ENCODE measurements around the gene RS1.

Gene RS1

GRCh38 chrX:18607966-18608365 is 63.9 kb downstream of the RS1 start:
- DNase-seq (ENCODE audit: low read depth in 3 of 3, low spot score in 1 of 3) = no peak

- DNase-seq (ENCODE audit: low read depth in 3 of 3, low spot score in 1 of 3) = no peak
These were observed 73.5 kb downstream of the RS1 start for GRCh38 chrX:18598413-18598812.

GRCh38 chrX:18596096-18596495 is 75.8 kb downstream of the RS1 start:
- no peak for DNase-seq (ENCODE audit: low read depth in 3 of 3, low spot score in 1 of 3)

GRCh38 chrX:18594079-18594478 is 77.8 kb downstream of the RS1 start:
- DNase-seq (ENCODE audit: low read depth in 3 of 3, low spot score in 1 of 3) = no peak

- DNase-seq (ENCODE audit: low read depth in 3 of 3, low spot score in 1 of 3) = no peak
These were observed 80.1 kb downstream of the RS1 start for GRCh38 chrX:18591834-18592233.
